Measurements from ENCODE around the gene WDR76.

GRCh38 chr15:43777267-43777914, 49.4 kb upstream of the WDR76 start:
- TF ChIP-seq MAX (IDR thresholded peaks at IDR 0.05) (peak; percentile 87), TCF12 (IDR thresholded peaks at IDR 0.05; ENCODE audit: low read depth) (peak; percentile 47), TAF1 (IDR thresholded peaks at IDR 0.05; ENCODE audit: low read depth) (peak; percentile 21; the same call in 1 of the 2 replicates), RAD21 (IDR thresholded peaks at IDR 0.05; ENCODE audit: low read depth) (peak; percentile 42; the same call in 1 of the 2 replicates), NFIC (IDR thresholded peaks at IDR 0.05) (peak; percentile 67), EP300 (IDR thresholded peaks at IDR 0.05; ENCODE audit: borderline replicate concordance) (no peak), USF1 (IDR thresholded peaks at IDR 0.05) (0 out of 2 replicates have a peak, but pooled peaks have one; percentile 7)
- TF ChIP-seq, protein P1, sequence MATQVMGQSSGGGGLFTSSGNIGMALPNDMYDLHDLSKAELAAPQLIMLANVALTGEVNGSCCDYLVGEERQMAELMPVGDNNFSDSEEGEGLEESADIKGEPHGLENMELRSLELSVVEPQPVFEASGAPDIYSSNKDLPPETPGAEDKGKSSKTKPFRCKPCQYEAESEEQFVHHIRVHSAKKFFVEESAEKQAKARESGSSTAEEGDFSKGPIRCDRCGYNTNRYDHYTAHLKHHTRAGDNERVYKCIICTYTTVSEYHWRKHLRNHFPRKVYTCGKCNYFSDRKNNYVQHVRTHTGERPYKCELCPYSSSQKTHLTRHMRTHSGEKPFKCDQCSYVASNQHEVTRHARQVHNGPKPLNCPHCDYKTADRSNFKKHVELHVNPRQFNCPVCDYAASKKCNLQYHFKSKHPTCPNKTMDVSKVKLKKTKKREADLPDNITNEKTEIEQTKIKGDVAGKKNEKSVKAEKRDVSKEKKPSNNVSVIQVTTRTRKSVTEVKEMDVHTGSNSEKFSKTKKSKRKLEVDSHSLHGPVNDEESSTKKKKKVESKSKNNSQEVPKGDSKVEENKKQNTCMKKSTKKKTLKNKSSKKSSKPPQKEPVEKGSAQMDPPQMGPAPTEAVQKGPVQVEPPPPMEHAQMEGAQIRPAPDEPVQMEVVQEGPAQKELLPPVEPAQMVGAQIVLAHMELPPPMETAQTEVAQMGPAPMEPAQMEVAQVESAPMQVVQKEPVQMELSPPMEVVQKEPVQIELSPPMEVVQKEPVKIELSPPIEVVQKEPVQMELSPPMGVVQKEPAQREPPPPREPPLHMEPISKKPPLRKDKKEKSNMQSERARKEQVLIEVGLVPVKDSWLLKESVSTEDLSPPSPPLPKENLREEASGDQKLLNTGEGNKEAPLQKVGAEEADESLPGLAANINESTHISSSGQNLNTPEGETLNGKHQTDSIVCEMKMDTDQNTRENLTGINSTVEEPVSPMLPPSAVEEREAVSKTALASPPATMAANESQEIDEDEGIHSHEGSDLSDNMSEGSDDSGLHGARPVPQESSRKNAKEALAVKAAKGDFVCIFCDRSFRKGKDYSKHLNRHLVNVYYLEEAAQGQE (IDR thresholded peaks at IDR 0.05; ENCODE audit: low read depth): no peak
